Fibroblast of skin of scalp (primary cell): ENCODE results near the gene INTS1.

Experiments
- DNase-seq: peaks from one replicate; pipeline ENCODE4 v3.0.0-alpha.2; 2013

INTS1 gene

DNA sequence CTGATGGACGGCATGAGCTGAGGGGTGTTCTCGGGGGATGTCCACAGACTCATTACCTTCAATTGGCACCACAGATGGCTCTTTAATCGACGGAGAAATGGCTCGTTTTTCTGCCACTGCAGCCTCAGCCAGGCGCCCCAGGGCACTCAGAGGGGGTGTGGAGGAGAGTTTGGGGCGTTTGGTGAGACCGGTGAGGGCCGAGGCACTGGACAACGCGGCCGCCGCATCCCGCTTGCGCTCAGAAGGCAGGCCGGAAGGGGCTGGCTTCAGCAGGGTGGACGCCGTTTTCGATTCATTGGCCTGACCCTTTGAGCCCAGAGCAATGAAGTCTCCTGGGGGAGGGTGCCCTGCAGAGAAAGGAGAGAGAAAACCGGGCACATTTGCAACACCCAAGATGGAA is 1.3 kb downstream of the INTS1 start:
- no peak for DNase-seq

DNA sequence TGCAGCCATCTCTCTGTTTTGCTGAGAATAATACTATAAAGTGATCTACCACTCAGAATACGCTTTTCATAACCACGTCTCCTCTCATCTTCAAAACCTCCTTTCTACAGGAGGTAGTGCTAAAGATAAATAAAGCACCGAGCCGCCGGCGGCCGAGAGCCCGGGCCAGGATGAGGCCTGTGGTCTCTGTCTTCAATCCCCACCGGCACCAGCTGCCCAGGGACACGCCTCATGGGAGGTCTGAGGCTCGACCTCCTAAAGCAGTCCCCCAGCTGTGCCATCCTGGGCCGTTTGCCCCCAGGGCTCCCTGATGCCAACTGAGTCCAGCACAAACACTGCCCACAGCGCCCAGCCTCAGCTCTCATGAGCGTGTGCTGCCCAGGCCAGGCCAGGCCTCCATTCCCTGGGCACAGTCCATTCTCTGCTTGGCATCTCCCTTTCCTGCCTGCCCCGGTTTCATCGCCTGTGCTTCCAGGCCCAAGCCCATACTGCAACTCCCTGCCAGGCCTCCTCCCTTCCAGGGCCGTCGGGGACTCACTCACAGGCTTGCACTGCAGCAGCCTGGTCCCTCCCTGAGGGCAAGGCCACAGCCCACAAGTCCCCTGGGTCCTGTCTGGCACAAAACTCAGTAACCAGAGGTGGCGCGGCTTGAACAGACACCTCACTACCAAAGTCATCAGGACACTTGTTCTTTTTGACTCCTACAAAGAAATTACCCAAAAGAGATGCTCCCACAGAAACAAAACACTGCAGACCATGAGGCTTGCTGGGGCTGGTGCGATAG is 2.5 kb downstream of the INTS1 start:
- no peak for DNase-seq

DNA sequence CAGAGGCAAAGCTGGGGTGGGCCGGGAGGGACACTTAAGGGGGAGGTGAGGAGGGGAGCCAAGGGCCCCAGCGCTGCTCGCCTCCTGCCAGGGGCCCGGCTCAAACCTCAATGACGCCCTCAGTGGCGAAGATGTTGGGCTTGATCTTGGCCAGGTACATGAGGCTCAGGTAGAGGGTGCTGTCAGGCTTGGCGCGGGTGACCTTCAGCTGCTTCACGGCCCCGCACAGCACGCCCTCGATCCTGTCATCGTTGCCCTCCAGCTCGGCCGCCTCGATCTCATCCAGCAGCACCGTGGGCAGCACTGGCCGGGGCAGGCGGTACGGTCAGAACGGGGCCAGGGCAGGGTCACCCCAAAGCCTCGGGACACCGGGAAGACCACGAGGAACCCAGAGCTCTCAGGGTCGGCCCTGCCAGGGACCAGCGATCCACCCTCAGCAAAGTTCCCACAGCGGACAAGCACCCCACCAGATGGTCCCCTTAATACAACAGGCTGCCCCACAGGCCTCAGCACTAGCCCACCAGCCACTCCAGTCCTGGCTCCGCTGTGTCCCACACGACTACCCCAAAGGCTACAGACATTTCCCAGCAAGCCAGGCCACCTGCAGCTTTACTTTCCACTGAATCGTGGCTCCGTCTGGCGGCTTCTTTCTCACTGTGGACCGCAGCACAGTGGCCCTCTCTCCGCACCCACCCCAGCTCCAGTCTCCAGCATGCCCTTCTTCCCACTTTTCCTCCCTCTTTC is 4.0 kb downstream of the INTS1 start:
- DNase-seq, result no peak

DNA sequence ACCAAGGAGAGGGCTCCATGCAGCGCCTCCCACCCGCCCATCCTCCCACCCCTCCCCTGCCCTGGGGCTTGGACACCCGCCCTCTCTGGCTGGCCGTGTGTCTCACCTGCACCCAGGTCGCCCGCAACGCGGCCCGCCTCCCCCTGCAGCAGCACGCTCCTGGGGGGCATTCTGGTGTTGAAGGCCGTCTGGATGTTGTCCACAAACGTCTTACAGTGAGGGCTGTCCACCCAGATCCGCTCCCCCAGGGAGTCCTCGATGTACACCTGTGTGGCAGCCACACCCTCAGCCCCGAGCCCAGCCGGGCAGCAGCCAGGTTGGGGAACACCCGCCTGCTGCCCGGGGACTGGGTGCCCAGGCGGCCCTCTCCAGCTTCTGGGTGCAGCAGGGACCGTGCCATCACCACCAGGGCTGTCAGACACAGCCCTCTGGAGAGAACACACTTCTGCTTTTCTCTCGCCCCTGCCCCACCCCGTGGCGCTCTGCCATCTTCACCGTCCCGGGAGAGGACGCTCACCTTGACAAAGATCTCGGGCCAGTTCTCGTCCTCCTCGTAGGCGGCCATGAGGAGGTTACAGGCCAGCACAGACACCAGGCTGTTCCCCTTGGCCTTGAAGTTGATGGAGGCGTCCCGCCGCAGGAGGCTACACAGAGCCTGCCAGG is 4.7 kb downstream of the INTS1 start:
- DNase-seq, result no peak

DNA sequence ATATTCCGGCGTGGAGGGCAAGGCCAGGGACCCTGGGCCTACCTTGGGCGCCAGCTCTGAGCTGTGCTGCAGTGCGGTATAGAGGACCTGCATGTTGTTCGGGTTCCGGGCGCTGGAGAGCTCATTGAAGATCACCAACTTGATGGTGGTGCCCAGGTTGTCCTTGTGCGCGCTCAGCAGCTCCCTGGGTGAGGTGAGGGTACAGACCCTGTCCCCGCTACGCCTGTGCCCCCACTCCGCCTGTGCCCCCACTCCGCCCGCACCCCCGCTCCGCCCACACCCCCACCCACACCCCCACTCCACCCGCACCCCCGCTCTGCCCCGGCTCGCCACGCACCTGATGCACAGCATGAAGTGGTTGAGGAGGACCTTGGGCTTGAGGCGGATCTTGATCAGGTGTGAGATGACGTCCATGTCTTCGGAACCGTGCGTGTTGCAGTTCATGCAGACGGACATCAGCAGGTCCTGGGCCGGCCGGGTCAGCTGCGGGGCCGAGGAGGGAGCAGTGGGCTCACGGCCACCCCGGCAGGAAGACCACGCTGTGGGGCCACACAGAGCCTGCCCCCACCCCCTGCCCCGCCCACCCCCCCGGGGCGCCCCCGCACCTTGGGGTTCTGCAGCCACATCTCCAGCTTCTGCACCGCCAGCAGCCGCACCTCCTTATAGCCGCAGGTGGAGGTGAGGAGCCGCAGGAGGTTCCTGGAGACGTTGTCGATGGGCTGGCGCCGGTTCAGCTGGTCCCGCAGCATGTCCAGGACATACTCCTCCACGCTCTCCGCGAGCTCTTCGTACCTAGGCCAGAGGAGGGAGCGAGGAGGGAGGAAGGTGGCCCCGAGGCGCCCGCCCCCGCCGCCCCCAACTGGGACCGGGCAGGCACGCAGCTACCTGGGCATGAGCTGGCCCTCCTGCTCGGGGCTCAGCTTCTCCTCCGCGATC is 5.6 kb downstream of the INTS1 start:
- no peak for DNase-seq

DNA sequence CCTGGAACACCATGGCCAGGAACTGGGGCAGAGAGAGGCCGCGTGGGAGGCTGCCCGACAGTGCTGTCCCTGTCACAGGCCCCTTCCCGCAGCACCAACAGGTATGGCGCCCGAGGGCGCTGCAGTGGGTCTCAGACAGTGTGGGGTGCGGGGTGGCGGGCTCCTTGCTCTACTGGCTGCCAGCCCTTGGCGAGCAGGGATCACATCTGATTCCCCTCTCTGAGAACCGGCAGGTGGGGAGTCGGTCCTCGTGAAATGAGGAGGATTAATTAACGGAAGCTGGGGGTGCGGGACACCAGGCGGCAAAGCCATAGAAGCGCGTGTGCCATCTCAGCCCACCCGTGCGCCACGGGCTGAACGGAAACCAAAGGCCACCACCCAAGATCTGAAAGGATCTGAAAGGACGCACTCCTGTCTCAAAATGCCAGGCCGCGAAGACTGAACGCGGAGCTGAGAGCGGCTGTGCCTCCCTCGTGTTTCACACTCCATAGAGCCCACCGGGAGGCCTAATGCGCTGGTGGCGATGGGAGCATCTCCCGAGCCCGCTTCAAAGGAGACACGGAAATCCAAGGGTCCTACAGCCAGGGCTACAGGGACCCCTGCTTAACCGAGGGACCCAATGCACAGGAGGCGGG is 6.8 kb downstream of the INTS1 start:
- no peak for DNase-seq

DNA sequence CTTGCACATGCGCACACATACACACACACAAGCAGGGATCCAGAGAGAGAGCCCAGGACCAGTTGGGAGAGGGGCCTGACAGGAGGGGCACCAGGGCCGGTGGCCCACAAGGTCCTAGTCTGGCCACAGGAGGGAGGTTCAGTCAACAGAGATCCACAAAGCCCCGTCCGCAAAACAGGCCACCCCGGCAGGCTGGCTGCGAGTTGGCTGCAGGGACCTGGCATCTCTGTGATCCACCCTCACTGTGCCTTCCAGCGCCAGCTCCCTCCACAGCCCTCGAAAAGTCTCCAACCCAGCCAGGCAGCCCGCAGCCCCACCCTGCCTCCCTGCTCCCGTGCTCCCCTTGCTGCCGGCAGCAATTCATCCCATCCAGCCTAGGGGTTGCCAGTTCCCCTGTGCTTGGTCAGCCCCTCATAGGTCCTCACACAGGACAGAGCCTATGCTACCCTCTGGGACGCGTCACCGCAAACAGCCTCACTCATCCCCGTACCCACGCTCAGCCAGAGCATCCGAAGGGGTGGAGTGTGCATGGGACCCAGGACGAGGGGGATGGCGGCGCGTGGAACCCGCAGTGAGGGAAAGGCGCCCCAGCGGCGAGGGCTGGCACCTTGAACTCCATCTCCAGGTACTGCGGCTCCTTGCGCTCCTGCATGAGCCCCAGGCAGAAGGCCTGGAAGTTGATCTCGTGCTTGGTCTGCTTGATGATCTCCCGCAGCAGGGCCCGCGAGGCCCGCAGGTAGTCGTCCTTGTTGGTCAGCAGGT is 7.5 kb downstream of the INTS1 start:
- no peak for DNase-seq

DNA sequence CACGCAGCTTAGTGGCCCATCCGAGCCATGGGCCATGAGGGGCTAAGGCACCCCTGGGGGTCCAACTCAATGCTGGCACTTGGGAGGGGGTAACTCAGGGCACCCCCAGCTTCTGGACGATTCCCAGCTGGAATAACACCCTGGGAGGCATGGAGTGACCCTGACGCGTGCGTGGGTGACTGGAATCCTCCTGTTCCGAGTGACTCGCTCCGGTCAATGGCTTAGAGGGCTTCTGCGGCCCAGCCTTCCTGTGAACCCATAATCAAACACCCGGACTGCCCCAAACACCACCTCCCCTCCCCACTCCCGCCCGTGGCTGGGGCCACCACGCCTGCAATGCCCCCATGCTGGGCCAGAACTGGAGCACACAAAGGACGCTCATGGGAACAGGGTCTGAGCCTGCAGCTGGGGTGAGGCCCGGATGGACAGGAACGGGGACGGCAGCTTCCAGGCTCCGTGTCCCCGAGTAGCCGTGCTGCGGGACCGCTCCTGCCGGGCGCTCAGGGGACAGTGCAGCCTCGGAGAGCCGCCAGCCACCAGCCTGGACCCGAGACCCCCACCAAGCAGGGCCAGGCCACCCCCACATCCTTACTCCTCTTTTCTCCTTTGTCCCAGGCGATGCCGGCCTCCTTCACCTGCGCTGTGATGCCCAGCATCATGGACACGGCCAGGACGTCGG is 8.5 kb downstream of the INTS1 start:
- no peak for DNase-seq

DNA sequence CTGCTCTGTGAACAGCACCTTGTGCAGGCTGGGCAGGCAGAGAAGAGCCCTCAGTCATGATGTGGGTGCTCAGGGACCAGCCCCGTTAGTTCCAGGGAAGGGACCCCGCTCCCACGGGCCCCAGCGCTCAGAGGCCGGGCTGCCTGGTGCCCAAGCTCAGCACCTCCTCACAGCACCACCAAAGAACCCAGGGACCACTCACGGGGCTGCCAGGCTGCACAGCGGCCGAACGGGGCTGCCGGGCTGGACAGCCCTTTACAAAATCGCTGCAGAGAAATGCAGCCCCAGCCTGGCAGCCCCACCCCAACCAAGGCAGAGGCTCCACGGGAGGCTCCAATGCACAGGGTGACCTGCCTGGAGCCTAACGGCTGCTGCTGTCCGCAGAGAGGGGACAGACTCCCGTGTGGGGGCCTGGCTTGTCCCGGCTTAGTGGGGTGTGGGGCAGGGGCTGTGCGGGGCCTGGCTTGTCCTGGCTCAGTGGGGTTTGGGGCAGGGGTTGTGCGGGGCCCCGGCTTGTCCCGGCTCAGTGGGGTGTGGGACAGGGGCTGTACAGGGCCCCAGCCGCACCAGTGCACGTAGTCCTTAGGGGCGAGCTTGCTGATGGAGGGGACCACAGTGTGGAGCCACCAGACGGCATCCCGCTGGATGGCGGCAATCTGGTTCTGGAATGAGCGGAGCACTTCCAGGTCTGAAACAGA is 9.2 kb downstream of the INTS1 start:
- DNase-seq, result no peak

DNA sequence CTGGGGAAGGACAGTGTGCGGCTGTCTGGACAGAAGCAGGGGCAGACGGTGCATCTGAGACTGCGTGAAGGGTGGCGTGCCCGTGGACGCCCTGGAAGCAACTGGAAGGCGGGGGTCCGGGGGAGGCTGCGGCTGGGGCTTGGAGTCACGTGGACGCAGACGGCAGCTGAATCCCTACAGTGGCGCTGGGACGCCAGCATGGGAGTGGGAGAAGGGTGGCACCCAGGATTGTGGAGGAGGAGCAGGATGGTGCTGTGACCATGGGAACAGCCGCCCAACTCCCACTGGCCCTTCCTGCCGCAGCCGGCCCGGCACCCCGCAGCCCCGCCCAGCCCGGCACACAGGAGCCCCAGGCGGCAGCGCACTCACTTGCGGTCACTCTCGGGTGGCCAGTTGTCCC is 9.7 kb downstream of the INTS1 start:
- no peak for DNase-seq

DNA sequence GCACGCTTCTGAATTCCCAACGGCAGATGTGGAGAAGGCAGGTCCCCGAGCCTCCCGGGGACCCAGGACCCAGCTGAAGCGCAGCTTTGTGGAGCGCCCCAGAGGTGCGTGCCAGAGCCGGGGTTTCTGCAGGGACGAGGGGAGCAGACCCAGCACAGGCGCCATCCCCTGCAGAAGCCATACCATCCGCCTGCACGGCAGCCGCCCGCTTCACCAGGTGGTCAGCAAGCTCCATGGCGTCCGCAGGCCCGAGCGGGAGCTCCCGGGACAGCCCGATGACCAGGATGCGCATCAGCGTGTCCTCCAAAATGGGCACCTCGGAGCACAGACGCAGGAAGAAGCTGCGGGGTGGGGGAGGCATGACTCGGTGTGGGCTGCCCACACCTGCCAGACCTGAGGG is 10.6 kb downstream of the INTS1 start:
- no peak for DNase-seq

DNA sequence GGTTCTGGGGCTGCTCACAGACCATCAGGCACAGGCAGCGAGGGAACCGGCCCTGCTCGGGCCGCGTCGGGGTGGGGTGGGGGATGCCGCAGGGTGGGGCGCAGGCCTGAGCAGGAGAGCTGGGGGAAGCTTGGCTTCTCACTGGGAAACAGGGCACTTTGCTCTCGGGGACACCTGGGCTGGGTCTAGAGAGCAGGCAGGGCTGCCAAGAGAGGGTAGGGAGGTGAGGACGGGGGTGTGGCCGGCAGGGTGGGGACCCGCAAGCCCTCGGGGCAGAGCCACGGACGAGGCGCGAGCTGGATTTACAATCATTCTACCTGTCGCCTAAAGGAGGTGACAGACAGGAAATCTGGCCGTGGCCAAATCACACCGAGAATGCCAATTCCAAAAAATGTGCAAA is 11.1 kb downstream of the INTS1 start:
- DNase-seq, result no peak

DNA sequence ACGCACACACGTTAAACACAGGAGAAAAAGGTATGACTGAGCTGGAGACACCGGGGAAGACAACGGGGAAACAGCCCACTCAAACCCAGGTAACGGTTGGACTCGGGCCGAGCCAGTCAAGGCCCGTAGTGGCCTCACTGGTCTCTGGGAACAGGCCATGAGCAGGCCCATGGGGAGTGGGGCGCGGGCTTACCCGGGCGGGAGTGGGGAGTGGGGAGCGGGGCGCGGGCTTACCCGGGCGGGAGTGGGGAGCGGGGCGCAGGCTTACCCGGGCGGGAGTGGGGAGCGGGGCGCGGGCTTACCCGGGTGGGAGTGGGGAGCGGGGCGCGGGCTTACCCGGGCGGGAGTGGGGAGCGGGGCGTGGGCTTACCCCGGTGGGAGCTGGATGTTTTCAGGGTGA is 11.5 kb downstream of the INTS1 start:
- DNase-seq, result no peak

DNA sequence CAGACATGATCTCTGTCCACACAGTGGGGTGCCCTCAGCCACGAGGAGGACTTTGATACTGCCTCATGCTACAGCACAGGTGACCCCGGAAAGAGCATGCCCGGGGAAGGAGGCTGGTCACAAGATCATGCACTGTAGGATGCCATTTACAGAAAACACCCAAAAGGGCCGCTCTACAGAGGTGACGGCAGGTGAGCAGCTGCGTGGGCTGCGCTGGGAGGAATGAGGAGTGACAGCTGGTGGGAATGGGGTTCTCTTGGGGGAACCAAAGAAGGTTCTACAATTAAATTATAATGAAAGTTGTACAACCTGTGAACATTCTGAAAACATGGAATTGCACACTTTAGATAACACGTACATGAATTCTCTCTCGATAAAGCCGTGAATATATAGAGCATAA is 12.0 kb downstream of the INTS1 start:
- DNase-seq, result no peak

DNA sequence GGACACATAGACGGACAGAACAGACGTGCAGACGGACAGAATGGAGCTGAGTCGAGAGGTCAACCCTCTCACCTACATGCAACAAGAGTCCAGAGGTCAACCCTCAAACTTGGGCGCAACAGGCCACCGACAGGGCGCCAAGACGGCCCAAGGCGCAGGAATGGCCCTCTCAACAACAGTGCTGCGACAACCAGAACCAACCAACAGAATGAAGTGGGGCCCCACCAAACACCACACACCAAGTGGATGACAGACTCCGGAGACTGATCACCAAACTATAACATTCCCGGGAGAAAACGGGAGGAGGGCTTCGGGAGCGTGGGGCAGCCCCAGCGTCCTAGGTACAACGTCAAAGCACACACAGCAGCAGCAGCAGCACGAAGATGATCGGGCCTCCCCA is 13.4 kb downstream of the INTS1 start:
- no peak for DNase-seq

DNA sequence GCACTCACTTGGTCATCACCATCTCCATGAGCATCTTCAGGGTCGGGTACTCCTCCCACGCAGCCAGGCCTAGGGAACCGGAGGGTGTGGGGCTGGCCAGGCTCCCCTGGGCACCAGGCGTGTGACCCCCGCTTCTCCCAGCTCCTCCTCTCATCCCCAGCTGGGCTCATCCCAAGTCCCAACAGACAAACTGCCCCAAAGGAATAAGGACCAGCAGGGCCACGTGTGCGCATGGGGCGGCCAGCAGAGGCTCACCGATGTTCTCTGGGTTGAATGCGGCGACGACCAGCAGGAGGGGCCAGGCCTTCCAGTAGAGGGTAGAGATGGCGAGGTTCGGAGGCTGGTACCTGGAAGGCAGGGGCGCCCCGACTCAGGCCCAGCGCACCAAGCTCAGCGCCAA is 14.9 kb downstream of the INTS1 start:
- DNase-seq, result no peak

DNA sequence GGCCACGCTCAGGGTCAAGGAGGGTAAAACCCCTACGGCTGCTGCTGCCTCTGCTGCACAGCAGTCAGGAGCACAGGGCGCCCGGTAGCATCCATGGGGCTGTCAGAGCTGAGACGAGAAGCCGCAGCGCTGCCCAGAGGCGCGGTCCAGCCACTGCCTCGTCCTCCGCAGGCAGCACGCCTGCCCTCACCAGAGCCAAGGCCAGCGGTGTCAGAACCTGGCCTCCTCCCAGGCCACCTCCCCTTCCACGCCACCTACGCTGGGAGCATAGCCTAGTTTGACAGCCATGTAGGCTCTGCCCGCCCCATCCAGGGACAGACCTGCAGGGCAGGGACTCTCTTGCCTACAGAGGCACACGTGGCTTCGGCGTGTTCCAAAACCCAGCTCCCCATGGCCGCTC is 16.2 kb downstream of the INTS1 start:
- DNase-seq, result no peak

DNA sequence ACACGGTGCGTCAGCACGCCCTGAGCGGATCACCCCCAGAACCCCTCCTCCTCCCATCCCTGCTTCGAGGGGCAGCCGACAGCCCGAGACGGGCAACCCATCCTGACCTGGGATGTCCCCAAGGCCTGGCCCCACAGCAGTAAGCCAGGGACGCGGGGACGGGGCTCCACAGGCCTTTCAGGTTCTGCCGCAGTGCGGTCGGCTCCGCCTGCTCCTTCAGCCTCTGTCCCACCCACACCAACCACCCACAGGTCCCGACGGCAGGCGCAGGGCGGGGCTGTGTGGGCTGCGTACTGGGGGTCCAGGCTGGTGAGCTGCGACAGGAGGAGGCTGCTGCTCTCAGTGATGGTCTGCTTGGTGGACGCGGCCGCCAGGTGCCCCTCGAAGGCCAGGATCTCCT is 16.7 kb downstream of the INTS1 start:
- no peak for DNase-seq

DNA sequence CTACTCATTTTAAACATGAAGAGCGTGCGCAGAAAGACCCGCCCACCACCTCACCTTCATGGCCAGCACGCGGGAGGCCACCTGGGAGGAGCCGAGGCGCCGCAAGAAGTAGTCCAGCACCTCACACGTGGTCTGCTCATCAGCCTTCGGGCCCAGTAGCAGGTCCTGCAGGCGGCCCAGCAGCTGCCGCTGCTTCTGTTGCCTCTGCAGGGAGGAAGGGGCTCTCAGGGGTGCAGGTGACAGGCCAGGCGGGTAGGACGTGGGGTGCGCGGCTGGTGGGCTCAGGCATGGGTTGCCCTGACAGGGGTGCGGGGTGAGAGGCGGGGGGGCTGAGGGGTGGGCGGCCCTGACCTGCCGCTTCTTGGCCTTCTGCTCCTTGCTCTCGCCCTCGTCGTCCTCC is 17.6 kb downstream of the INTS1 start:
- no peak for DNase-seq

DNA sequence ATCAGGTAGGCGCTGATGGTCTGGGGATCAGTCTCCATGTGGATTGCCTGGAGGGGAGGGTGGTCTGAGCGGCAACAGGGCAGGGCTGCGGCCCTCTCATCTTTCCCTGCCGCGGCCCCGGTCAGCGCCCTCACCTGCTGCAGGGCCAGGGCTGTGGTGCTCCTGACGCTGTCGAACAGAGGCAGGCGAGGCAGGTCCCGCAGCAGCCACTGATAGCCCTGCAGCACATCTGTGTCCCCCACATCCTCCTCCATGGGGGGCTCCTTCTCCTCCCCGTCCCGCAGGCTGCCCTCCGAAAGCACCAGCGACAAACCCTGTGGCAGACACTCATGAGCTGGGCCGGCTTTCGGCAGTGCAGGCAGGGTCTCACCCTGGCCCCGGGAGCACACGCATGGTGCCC is 19.0 kb downstream of the INTS1 start:
- DNase-seq, result no peak
